NCI-H1105 (cell line): ENCODE measurements around the gene PRR12.
A peak's percentile ranks its signal among the peaks of the same experiment; 100 is the strongest.

Source experiments
- DNase-seq: peaks from one replicate; lab custom pipeline; 2025; lab: John Stamatoyannopoulos, UW

The PRR12 gene

DNA sequence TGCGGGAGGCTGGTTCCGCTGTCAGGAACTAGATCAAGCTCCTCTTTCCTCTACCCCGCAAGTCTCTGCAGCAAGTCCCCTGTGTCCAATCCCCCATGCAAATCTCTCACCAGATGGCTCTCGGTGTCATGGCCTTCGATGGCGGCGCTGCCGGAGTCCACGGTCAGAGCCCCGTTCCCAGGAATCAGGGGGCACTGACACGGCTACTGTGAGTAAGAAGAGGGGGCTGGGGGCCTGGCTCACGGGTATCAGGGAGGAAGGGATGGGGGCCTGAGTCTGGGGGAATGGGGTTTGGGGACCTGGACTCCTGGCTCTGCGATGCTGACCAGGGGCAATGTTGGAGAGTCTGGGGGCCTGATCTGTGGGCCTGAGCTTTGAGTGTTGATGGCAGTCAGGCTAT, 55.0 kb downstream of the PRR12 start:
- no peak for DNase-seq

DNA sequence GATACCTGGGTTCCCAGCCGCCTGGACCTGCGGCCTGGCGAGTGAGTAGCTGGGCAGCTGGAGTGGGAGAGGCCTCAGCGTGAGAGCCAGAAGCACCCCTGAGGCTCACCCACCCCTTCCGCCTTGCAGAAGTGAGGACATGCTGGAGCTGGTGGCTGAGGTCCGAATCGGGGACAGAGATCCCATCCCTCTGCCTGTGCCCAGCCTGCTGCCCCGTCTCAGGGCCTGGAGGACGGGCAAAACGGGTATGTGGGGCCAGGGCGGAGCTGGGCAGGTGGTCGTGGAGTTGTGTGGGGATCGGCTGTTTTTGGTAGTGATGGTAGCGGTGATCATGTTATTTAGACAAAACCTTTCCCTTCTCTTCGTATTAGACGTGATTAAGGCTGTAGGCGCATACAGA, 55.6 kb downstream of the PRR12 start:
- no peak for DNase-seq

DNA sequence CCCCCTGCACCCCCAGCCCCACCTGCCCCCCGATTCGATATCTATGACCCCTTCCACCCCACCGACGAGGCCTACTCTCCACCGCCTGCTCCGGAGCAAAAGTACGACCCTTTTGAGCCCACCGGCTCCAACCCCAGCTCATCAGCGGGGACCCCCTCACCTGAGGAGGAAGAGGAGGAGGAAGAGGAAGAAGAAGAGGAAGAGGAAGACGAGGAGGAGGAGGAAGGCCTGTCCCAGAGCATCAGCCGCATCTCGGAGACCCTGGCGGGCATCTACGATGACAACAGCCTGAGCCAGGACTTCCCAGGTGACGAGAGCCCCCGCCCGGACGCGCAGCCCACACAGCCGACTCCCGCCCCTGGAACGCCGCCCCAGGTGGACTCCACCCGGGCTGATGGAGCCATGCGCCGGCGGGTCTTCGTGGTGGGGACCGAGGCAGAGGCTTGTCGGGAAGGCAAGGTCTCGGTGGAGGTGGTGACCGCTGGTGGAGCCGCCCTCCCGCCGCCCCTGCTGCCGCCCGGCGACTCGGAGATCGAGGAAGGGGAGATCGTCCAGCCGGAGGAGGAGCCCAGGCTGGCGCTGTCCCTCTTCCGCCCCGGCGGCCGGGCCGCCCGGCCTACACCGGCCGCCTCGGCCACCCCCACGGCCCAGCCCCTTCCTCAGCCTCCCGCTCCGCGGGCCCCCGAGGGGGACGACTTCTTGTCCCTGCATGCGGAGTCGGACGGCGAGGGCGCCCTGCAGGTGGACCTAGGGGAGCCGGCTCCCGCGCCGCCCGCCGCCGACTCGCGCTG, 60.2 kb downstream of the PRR12 start:
- no peak for DNase-seq

DNA sequence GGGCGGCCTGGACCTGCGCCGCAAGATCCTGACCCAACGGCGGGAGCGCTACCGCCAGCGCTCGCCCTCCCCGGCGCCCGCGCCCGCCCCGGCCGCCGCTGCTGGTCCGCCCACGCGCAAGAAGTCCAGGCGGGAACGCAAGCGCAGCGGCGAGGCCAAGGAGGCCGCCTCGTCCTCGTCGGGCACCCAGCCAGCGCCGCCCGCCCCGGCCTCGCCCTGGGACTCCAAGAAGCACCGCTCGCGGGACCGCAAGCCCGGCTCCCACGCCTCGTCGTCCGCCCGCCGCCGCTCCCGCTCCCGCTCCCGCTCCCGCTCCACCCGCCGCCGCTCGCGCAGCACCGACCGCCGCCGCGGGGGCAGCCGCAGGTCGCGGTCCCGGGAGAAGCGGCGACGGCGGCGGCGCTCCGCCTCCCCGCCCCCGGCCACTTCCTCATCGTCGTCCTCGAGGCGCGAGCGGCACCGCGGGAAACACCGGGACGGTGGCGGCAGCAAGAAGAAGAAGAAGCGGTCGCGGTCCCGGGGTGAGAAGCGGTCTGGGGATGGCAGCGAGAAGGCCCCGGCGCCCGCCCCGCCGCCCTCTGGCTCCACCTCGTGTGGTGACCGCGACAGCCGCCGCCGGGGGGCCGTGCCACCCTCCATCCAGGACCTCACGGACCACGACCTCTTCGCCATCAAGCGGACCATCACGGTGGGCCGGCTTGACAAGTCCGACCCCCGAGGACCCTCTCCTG, 61.0 kb downstream of the PRR12 start:
- DNase-seq: no peak

- DNase-seq: no peak
These were observed 61.8 kb downstream of the PRR12 start for GRCh38 chr19:49652551-49653465.

DNA sequence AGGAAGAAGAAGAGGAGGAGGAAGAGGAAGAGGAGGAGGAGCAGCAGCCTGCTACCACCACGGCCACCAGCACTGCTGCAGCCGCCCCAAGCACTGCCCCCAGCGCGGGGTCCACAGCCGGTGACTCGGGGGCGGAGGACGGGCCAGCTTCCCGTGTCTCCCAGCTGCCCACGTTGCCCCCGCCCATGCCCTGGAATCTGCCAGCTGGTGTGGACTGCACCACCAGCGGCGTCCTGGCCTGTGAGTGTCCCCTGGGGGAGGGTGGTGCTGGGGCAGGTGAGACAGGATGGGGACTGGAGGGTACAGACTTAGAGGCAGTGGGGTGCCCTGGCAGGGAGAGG, 62.5 kb downstream of the PRR12 start:
- DNase-seq: no peak

DNA sequence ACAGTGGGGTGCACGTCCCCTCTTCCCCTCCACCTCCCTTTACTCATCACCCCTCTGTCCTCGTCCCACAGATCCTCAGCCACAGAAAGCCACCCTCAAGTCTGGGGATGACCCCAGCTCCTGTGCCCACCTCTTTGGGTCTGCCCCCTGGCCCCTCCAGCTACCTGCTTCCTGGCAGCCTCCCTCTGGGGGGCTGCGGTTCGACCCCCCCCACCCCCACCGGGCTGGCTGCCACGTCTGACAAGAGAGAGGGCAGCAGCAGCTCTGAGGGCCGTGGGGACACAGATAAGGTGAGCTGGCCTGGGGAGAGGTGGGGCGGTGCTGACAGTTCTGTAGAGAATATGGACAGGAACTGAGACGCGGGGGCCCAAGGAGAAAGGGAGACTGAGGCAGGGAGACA, 63.6 kb downstream of the PRR12 start:
- no peak for DNase-seq

DNA sequence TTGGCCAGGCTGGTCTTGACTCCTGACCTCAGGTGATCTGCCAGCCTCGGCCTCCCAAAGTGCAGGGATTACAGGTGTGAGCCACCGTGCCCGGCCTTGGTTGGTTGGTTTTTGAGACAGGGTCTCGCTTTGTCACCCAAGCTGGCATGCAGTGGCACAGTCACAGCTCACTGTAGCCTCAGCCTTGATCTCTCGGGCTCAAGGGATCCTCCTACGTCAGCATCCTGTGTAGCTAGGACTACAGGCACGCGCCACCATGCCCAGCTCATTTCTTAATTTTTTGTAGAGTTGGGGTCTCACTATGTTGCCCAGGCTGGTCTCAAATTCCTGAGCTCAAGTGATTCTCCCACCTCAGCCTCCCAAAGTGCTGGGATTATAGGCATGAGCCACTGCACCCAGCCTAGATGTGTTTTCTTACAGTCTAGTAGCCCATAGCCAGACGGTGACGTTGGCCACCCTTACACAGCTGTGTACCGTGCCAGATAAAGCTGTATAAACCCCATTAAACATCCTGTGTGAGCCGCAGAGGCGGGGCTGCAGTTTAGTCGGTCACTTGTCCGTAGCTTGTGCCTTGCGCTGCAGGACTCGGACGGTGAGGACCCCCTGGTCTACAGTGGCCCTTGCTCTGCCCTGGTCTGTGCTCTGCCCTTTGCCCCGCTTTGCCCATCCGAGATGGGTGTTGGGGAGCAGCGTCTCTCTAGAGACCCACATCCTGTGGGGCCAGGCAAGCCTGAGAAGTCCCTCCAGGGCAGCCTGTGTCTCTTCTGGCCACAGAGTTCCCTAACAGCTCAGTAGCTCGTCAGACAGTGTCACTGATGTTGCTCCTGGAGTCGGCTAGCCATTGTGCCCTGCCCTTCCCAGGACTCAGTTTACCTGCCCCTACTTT, 64.8 kb downstream of the PRR12 start:
- DNase-seq: no peak

- no peak for DNase-seq
These were observed 65.6 kb downstream of the PRR12 start for GRCh38 chr19:49656456-49657109.

DNA sequence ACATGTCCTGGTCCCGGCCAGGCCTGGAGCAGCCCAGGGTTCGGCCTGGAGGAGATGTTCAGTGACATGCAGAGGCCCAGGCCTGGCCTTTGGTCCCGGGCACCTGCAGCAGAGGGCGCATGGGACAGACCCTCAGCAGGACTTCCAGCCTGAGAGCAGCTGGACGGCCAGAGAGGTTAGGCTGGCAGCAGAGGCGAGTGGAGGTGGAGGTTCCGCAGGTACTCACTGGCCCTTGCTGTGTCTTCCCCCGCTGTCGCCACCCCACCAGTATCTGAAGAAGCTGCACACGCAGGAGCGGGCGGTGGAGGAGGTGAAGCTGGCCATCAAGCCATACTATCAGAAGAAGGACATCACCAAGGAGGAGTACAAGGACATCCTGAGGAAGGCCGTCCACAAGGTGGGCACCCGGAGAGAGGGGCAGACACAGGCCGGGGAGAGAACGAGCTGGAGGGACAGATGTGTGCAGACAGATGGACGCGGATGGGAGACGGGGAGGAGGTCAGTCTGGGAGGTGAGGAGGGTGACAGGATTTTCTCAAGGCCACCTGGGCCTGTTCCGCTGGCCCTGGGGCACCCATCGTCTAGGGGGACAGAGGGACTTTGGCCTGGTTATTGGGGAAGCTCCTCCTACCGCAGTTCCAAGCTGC, 66.6 kb downstream of the PRR12 start:
- no peak for DNase-seq

DNA sequence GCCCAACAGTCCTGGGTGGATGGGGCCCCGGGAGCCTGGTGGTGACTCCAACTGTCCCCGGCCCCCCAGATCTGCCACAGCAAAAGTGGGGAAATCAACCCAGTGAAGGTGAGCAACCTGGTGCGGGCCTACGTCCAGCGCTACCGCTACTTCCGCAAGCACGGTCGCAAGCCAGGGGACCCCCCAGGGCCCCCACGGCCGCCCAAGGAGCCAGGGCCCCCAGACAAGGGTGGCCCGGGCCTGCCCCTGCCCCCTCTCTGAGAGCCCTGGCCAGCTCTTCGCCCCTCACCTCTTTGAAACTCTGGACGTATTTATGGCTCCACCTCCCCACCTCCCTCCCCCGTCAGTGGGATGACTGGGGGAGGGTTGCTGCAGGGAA, 67.1 kb downstream of the PRR12 start:
- no peak for DNase-seq

DNA sequence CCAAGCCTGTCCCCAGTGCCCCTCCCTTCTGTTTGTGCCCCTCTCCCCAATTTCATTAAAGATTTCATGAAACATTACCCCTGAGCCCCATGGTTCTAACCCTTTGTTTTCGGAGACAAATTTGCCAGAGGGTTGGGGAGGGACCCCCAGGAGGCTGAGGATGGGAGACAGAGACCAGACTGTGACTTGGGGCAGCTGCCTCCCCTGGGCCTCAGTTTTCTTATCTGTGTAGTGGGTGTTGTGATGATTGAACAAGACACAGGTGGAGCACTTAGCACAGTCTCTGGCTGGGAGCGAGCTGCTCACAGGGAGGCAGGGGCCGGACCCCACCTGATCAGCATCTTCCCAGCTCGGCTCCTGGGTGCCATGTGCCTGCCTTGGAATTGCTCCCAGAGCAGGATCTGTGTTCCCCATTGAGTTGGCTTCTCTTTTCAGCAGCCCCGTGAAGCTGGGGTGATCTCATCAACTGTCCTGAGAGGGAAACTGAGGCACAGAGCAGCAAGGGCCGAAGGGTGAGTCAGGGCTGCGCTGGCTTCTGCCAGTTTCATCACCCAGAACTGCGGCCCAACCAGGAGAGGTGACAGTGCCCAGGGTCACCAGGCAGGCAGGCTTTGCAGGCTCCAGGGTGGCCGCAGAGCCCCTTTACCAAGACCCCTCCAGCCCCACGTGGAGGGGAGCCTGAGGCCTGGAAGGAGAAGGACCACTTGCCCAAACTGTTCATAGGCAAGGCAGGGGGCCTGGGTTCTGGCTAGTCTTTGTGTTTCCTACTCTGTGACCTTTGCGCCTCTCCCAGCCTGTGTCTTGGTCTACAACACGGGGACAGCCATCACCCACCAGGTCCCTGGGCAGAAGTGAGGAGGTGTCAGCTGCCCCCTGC, 67.8 kb downstream of the PRR12 start:
- no peak for DNase-seq

DNA sequence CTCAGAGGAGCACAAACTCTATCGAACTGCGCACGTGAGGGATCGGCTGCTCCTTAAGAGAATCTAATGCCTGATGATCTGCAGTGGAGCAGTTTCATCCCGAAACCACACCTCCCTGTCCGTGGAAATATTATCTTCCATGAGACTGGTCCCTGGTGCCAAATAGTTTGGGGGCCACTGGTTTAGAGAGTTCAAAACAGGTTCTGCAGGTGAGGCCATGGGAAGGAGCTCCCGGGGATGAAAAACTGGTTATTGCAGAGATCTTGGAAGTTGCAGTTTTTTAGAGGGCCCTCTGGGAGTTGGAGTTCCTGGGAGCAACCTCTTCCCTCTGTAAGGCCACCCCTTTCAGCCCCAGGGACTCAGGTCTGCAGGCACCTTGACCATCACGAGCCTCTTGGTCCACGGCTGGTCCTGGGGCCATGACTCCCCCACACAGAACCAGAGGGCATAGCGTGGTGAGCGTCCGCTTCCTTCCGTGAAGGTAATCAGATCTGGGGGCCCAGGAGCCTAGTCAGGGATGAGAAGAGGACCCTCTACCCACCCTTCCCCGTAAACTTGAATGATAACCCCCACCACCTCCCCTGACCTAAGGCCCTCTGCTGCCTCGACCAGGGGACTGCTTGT, 69.5 kb downstream of the PRR12 start:
- no peak for DNase-seq

DNA sequence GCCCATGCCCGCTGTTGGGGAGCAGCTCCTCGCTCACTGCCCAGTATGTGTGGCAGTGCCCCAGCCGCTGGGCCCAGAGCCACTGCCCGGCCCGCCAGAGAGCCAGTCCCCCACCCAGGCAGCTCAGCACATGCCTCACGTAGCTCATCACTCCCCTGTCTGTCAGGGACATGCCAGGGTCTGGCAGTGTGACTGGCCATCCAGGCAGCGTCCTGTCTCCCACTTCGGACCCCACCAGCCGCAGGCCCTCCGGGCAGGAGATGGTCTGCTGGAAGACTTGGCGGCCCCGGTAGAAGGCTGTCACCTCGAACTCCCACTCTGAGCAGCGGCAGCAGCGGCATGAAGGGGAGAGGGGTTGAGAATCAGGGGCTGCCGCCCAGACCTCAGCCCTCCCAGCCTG, 71.0 kb downstream of the PRR12 start:
- no peak for DNase-seq

GRCh38 chr19:49663224-49663623, 72.2 kb downstream of the PRR12 start:
- DNase-seq: no peak

DNA sequence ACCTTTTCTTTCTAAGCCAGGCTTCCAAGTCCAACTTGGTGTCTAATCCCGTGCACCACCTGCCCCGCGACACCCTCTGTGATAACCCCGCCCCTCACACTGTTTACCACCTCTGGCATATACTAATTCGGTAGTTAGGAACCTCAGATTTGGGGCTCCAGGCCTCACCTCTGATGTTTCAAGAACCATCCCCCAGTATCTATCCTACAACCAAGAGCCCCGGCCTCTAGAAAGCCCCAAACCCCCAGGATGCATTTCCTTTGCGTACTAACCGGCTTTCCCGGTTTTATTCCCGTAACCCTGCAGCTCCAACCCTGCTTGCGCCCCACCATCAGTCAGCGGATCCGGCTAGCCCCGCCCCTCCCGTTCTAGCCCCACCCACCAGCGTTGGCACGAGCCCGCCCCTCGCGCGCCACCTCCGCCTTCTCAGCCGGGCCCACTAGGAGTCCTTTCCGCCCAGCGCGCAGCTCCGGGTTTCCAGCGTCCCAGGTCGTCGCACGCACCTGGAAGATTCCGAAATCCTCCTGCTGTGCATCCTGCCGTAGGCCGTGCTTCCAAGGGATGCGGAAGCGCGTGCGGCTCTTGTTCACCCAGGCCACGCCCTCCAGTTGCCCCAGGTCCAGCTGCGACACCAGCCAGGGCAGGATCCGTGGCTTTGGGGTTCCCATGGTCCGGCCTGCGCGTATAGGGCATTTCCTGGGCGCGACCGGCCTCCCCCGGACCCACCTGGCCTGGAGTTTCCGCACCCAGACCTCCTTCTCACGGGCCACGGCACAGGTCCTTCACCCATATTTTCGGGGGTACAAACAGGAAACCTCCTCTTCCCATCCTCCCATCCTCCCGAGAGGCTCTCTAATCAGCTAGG, 73.4 kb downstream of the PRR12 start:
- peak; percentile 87 for DNase-seq

DNA sequence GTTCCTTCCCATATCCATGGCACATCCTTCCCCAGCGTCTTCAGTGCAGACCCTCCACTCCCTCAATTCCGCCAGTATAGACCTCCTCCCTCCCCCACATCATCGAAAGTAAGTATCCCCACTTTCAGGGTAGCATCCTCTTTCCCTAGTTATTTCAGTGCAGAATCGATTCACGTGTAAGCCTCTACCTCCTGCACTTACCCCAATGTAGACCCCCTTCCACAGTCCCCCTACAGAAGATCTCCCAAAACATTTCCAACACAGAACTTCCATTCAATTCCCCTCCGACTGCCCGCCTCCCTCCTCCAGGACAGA, 74.0 kb downstream of the PRR12 start:
- no peak for DNase-seq

DNA sequence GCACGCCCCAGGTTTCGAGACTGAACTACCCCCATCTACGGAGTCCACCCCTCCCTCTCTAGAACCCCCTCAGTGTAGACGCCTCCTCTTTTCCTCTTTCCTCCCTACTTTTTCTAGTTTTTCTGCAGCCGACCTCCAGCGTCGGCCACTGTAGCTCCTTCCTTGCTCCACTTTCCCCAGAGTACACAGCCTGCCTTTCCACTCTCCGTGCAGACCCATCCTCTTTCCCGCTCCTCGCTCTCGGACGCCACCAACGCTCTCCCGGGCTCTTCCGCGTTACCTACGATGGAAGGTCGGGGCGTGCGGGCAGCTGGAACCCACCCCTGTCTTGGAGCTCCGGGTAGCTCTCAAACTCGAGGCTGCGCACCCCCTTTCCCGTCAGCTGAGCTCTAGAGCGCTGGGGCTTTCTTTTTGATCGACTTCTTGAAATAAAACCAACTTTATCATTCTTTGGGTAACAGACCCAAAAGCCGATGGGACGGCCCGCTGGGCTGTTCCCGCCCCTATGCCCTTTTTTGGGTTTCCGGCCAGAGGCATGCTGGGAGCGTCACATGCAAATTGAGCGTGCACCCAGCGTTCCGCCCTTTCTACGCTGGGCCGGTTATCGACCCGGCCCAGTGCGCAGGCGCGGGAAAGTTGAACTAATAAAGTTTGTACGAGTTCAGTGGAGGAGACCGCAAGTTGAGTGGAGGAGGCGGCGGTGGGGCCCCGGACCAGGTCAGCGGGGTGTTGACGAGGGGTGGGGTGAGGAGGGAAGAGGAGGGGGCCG, 74.6 kb downstream of the PRR12 start, which contains the start of the genes BCL2L12 and IRF3:
BCL2L12 (plus strand) TSS at position 583 of the 769 bp plus-strand sequence. CDS start 760 bp downstream, outside the sequence.
IRF3 (minus strand) TSS at position 507 of the 769 bp plus-strand sequence. CDS start 1,019 bp downstream, outside the sequence.
- DNase-seq: peak; percentile 87
